ENCODE results near the gene IMMP2L.

DNA sequence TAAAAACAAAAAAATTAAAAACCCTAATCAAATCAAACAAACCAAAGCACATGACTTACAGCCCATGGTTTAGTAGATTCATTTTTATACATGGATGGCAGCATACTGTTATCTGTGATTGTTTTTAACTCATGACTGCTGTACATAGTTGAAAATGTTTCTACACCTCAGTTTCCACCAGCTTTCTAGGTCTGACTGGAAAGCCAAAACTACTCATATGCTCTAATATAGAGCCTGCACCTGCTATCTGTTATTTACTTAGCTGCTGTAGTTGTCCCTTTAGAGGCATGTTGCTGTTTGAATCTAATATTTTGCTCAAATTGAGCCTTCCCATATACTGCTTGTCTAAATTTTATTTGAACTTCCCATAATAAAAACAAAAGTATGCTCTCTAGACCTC, 761.3 kb downstream of the IMMP2L start:
- TF ChIP-seq, protein P1, sequence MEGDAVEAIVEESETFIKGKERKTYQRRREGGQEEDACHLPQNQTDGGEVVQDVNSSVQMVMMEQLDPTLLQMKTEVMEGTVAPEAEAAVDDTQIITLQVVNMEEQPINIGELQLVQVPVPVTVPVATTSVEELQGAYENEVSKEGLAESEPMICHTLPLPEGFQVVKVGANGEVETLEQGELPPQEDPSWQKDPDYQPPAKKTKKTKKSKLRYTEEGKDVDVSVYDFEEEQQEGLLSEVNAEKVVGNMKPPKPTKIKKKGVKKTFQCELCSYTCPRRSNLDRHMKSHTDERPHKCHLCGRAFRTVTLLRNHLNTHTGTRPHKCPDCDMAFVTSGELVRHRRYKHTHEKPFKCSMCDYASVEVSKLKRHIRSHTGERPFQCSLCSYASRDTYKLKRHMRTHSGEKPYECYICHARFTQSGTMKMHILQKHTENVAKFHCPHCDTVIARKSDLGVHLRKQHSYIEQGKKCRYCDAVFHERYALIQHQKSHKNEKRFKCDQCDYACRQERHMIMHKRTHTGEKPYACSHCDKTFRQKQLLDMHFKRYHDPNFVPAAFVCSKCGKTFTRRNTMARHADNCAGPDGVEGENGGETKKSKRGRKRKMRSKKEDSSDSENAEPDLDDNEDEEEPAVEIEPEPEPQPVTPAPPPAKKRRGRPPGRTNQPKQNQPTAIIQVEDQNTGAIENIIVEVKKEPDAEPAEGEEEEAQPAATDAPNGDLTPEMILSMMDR (IDR thresholded peaks at IDR 0.05; ENCODE audit: extremely low read depth in 1 of 2, insufficient read depth in 1 of 2, low read depth in 1 of 2, low read length in 2 of 2), result no peak
- TF ChIP-seq, protein P2, sequence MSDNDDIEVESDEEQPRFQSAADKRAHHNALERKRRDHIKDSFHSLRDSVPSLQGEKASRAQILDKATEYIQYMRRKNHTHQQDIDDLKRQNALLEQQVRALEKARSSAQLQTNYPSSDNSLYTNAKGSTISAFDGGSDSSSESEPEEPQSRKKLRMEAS (IDR thresholded peaks at IDR 0.05; ENCODE audit: insufficient read depth, insufficient read length), result no peak
- no peak for TF ChIP-seq POLR2AphosphoS5 (IDR thresholded peaks at IDR 0.05; ENCODE audit: insufficient read depth, low read depth, low read length)
